ENCODE results near the gene SYNPR.

DNA sequence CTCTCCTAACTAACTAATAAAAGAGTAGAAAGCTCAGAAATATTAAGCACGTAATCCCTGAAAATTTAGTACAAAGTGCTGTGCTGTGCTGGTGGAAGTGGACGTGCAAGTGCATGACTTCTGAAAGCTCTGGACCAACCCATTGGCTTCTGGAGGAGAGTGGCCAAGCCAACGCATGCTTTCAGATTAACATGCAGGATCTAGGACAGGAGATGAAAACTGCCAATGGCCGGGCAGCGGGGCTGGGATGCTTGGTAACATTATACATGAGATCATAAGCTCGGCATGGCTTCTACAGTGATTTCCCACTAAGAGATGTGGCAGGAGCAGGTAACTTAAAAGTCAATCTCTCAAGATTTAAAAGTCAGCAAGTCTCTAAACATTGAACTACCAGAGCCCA, 203.5 kb downstream of the SYNPR start:
- TF ChIP-seq POLR2AphosphoS5 (IDR thresholded peaks at IDR 0.05) (no peak), POLR2A (IDR thresholded peaks at IDR 0.05) (no peak), EP300 (IDR thresholded peaks at IDR 0.05; ENCODE audit: low read depth) (no peak)
